GM19351 (cell line): ENCODE measurements around the gene ANP32B.
A peak's percentile ranks its signal among the peaks of the same experiment; 100 is the strongest.

ENCODE experiments used
- ATAC-seq: cut with Tn5 transposase; IDR thresholded peaks from one replicate; pipeline ENCODE4 v1.9.1; 2021; ENCODE audit warnings: mild to moderate bottlenecking, moderate library complexity; ENCODE audit not compliant: unreplicated experiment

ANP32B gene

DNA sequence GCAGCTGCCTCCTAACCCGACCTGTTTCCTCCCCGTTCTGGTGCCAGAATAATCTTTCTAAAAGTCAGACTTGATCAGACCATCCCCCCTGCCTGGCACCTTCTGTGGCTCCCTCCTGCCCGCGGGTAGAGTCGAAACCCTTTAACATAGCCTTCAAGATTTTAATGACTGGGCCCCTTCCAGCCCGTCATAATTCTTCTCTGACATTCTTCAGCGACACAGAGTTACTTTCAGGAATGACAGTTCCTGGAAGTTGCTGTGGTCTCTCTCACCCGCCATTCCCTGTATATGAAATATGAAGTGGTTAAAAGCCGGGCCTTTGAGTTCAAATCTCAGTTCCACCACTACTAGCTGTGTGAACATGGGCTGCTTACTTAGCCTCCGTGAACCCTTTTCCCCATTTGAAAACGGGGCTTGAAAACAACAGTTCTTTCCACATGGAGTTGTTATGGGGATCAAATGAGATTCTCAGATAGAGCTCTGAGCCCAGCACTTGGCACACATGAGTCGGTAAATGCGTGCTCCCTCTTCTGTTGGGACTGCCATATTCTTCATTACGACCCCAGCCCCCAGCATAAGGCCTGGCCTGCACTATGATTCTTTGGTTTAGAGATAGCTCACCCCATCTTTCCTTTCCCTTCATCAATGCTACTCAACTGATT is 74.1 kb downstream of the ANP32B start:
- ATAC-seq: peak; percentile 1

DNA sequence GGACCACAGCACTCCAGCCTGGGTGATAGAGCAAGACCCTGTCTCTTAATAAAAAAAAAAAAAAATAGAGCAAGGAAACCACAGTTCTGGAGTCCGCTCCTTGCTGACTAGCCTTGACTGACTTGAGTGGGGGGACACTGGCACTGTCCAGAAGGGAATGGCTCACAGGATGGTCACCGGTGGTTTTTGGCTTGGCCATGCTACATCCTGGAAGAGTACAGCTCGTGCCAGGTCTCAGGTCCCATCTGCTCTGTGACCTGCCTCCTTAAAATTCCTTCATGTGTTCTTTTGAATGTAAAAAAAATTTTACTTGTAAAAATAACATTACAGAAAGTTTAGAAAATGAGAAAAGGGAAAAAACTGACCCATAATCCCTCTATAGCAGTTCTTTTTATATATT is 79.0 kb downstream of the ANP32B start:
- ATAC-seq: no peak

DNA sequence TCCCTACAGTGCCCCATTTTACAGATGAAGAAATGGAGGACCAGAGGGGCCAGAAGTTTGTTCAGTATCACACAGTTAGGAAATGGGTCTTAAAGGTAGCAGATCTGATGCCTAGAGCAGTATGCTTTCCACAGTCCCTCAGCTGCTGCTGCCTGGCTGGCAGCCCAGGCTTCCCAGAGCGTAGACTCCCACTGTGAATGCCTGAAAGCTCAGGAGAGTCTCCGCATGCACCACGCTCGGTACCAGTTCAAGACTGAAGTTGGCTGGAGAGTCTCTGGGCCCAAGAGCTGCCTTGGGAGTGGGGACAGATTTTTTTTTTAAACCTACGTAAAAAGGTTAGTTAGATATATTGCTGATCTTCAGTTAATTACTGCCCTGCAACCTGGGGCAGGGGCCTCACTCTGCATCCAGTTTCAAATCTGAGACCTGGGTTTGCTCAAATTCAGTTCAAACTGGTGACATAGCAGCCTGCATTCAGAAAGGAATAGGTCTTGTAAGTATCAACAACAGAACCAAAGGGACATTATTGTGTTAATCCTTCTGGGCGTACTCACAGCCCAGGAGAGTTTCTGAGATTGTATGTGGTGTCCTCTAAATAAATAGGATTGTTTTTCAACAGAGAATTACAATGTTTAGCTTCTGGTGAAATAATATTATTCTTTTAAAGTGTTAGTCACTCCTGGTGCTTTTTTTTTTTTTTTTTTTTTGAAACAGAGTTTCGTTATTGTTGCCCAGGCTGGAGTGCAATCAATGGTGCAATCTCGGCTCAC is 81.7 kb downstream of the ANP32B start:
- no peak for ATAC-seq
